DMS 273 (cell line): ENCODE results near the gene FGF14.

Experiments used
- DNase-seq: peaks from one replicate; lab custom pipeline; 2025; ENCODE audit not compliant: unreplicated experiment; lab: John Stamatoyannopoulos, UW

FGF14 gene

GRCh38 chr13:101942038-101942437 lies 459.8 kb downstream of the FGF14 start:
- peak; percentile 76 for DNase-seq

- DNase-seq, result peak; percentile 33
Observed at GRCh38 chr13:101941095-101941783, 460.6 kb downstream of the FGF14 start.

DNA sequence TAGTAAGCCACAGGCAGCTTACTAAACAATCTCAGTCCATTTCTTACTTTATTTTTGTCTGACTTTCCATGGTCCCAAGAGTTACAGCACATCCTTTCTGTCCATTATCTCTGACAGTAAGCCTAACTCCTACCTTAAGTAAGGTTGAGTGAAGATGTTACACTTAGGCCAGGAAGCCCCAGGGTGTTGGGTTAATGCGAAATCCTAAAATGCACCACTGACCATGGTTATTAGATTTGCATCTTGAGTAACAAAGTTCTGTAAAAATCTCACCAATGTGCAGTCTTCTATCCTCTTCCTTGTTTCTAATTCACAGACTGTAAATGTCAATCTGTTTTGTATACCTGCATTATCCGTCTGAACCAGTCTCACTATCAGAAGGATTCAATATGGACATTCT lies 462.5 kb downstream of the FGF14 start:
- no peak for DNase-seq

GRCh38 chr13:101935828-101936227 lies 466.0 kb downstream of the FGF14 start:
- no peak for DNase-seq

- no peak for DNase-seq
Observed at GRCh38 chr13:101931186-101931585, 470.7 kb downstream of the FGF14 start.

DNA sequence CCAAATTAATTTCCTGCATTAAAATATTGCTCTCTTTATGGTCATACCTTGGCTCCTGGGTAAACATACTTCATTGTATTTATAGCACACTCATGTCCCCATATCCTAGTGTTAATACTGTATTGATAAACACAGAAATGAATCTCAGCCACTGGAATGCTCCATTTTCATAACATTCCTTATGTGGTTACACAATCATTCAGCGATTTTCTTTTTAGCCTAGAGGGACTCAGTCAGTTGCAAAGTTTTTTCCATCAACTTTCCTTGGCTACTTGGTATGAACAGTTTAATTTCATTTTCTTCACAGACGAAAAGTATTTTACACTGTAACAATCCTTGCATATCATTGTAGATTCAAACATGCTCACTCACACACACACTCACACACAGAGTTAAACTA lies 471.5 kb downstream of the FGF14 start:
- DNase-seq, result no peak

DNA sequence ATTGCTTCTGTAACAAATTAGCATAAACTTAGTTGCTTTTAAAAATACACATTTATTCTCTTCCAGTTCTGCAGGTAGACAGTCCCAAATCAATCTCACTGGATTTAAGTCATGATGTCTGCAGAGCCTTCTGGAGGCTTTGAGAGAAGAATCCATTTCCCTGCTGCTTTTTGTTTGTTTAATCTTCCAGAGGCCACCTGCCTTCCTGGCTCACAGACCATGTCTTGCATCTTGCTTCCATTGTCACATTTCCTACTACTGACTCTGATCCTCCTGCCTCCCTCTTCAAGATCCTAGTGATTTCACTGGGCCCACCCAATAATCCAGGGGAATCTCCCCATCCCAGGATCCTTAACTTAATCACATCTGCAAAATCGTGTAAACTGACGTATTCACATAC lies 476.1 kb downstream of the FGF14 start:
- no peak for DNase-seq

- peak; percentile 31 for DNase-seq
Observed at GRCh38 chr13:101919541-101920181, 482.2 kb downstream of the FGF14 start.

GRCh38 chr13:101917833-101918661 lies 483.8 kb downstream of the FGF14 start:
- peak; percentile 51 for DNase-seq

DNA sequence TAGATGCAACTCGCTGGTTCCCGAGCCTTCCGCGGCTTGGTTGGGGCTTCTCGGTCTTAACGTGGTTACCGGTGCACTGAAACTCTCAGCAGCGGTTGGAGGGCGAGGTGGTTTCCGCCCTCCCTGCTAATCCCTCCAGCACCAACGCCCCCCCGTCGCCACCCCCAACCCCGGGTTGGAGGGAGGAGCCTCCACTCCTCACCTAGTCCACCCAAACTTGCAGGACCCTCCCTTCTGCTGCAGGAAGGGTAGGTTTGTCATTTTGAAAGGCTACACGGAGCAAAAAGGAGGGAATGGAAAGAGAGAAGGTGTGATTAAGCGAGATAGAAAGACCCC lies 484.4 kb downstream of the FGF14 start:
- no peak for DNase-seq

GRCh38 chr13:101916775-101917474 lies 484.9 kb downstream of the FGF14 start:
- DNase-seq, result peak; percentile 21

DNA sequence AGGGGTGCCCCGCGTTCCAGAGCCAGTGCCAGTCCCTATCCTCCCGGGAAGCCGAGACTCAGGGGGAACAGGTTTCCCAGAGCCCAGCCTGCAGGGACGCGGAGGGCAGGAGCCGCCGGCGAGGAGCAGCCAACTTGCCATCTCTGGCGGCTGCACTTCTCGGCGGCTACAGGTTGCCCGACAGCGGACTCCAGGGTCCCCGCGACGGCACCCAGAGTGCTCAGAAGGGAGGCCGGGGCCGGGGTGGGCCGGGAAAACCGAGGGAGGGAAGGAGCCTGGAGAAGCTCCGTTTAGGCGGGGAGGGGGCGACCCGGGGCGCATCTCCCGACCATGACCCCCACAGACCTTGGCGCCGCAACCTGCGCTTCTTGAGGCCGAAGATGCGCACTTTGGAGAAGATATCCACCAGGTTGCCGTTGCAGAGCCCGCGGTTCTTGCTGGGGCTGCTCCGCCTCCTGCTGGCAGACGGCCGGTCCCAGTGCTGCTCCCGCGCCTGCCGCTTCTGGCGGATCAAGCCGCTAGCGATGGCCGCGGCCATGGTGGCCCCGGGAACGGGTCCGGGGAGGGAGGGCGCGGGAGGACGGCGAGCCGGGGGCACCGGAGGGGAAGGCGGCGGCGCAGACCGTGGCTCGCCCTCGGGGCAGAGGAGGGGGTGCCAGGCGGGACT lies 485.6 kb downstream of the FGF14 start:
- DNase-seq, result peak; percentile 50

GRCh38 chr13:101915755-101916107 lies 486.1 kb downstream of the FGF14 start:
- DNase-seq, result peak; percentile 11

DNA sequence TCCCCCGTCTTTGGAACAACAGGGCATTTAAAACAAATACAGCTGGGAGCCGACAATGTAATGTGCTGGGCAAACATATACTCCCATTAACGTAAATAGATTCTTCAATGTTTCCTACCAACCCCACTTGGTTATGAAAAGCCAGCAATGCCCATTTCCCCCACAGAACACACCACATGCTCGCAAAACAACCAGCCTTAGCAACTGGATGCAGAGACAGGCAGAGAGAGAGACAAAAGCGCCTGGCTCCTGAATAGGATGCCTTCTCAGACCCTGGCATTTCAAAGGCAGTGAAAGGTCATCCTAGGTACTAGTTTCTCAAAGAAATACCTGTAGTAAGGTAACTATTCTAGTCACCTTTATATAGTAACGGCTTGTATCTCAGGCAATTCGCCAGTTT lies 486.5 kb downstream of the FGF14 start:
- peak; percentile 3 for DNase-seq

DNA sequence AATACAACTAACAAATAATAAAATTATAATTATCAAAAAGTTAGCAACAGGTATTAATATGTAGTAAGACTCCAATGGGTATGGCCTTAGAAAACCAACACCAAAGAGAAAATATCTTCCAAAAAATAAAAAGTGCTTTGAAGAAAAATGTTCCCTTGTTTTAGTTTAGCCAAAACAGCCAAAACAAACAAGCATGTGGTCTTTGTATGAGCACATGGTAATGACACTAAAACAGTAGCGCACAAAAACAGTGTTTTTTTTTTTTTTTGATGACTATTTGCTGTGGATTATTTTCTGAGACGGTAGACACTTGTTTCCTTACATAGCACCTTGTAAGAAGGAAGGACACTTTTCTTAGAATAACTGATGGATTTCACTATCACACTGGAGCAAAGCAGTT lies 490.1 kb downstream of the FGF14 start:
- DNase-seq, result no peak

- DNase-seq, result no peak
Observed at GRCh38 chr13:101903890-101904289, 498.0 kb downstream of the FGF14 start.

DNA sequence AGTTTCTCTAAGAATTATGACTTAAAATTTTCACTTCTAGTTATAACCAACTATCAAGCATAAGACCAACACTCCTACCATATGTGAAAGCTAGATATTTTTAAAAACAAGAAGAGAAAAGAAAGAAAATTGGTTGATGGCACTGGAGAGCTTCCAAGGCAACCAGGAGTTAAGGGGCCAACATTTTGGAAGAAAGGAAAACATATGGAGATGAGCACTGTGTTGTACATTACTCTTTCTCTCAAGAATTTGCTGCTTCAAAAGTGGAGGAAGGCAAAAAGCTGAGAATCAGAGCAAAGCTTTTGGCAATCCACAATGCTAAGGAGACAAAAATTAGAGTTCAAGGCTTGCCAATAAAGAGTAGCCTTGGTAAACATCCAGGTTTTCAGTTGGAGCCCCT lies 503.2 kb downstream of the FGF14 start:
- no peak for DNase-seq

DNA sequence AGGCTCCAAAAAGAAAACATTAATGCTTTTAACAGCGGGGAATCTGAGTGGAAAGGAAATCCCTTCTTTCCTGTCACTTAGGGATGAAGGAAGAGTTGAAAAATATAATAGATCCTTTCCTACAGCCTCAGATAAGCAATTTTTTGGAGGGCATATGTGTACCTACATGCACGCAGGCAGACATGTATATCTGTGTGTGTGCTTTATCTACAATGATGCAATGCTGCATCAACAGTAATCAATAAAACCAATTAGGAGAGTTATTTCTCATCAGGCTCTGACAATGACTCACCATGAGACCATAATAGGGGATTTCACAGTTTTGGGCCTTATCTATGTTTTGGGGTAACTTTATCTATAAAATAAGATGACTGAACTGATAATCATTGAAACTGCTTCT lies 505.3 kb downstream of the FGF14 start:
- no peak for DNase-seq

GRCh38 chr13:101893021-101893420 lies 508.8 kb downstream of the FGF14 start:
- DNase-seq, result no peak

DNA sequence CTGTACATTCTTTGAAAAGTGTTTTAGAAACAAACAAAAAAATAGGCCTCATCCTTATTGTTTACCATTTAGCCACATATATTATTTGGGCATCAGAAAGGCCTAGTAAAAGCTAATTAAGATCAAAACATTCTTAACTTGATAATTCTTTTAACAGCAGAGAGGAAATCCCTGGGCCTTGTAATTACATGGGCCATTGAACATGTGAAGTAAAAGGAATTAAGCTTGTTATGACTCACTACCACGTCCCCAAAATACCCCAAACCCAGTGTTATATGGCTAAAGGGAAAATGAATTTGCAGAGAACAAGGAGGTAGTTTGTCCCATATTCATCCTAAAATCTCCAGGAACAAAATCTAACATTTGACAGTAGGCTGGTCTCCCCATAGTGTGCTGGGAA lies 509.6 kb downstream of the FGF14 start:
- DNase-seq, result no peak

DNA sequence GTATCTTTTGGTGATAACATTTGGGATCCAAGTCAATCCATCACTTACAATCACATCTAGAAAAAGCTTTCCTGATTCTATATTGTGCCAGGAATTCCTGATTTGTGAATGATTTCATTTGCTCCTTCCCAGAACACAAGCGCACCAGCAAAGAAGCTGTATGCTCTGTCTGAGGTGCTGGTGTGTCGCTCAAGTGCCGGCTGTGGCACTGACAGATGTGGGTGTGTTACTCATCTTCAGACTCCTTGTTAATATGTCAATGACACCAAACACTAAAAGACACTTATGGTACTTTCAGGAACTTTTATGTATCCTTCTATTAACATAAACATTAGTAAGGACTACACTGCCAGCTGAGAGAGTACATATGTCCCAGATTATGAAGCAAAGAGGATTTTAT lies 520.3 kb downstream of the FGF14 start:
- no peak for DNase-seq
